ENCODE measurements around the gene HOXC9.

GRCh38 chr12:54018468-54018984 lies 18.6 kb downstream of the HOXC9 start:
- TF ChIP-seq CTCF (conservative IDR thresholded peaks at IDR 0.05 in 1 of 2, IDR thresholded peaks at IDR 0.05 in 1 of 2; ENCODE audit: extremely low read depth in 1 of 2, insufficient read depth in 1 of 2, low read depth in 1 of 2, low read length in 2 of 2) (no peak), EZH2 (IDR thresholded peaks at IDR 0.05; ENCODE audit: borderline replicate concordance, low read length) (no peak)

Measured in mammary epithelial cell (primary cell).